ENCODE data around the gene SMARCD3. TPM values are rescaled to one million over a fixed set of nuclear protein-coding genes. Genes with fewer than 3 reads are reported as not detected.

SMARCD3 gene
- total RNA-seq, 1 experiment from 2014 or later, result 30.3 TPM

- Histone ChIP-seq H3K79me2 (ENCODE audit: insufficient read depth, low read length) (peaks cover 35% of the 10 kb centered on the region), H3K9me2 (ENCODE audit: insufficient read depth) (no peaks in the 10 kb centered on the region), H3K9me3 (ENCODE audit: control insufficient read depth in 1 of 2, insufficient read depth in 1 of 2, low read depth in 1 of 2, low read length in 2 of 2) (no peaks in the 10 kb centered on the region), H3K27me3 (ENCODE audit: insufficient read depth, low read length) (no peaks in the 10 kb centered on the region), H2AFZ (ENCODE audit: low read depth, low read length, poor library complexity, severe bottlenecking) (no peak overlapping the region), H3K27ac (ENCODE audit: low read depth, low read length) (peak overlapping the region; percentile 66; the same call in 1 of the 2 replicates), H3K9ac (ENCODE audit: low read length) (peak overlapping the region; percentile 90), H3K4me3 (replicated peaks in 1 of 2; ENCODE audit: low read depth in 1 of 2, low read length in 2 of 2) (peak overlapping the region; percentile 76 to 83), H3K36me3 (ENCODE audit: control insufficient read depth in 1 of 2, insufficient read depth in 2 of 2, low read length in 2 of 2) (peaks cover 9 to 22% of the 10 kb centered on the region in 2 experiments; a peak in 3 of 4 replicates), H3K4me2 (ENCODE audit: low read length) (peak overlapping the region; percentile 88), H4K20me1 (ENCODE audit: insufficient read depth) (no peaks in the 10 kb centered on the region), H3K4me1 (ENCODE audit: control insufficient read depth in 1 of 2, insufficient read depth in 2 of 2, low read length in 2 of 2) (peaks cover 14 to 29% of the 10 kb centered on the region in 2 experiments)
- CTCF ChIA-PET, result interaction anchor here (0.7 to 1.3 kb wide), 3 partner anchors 15 to 92 kb away, joined by 3 to 12 read pairs (median 6); no protein-coding TSS in a partner anchor
- no TSS peak for BruUV-seq (replicated peaks)
- POLR2A ChIA-PET, result interaction anchor here (0.8 to 1.8 kb wide), 3 partner anchors 14 to 16 kb away, joined by 3 to 5 read pairs (median 4); no protein-coding TSS in a partner anchor
- RAD21 ChIA-PET (ENCODE audit: low non-redundant PET in 1 of 2, low total read pairs in 2 of 2, uncharacterized antibody in 2 of 2, unreplicated experiment in 2 of 2), result no interaction called here
- intact Hi-C loops (cut with micrococcal nuclease), result no loop called here
- ATAC-seq (no peak), DNase-seq (ENCODE audit: low read depth, low spot score) (no peak)
- TF ChIP-seq POLR2A (IDR thresholded peaks at IDR 0.05; ENCODE audit: borderline replicate concordance, extremely low read depth, insufficient read depth, insufficient read length) (no peak), ZBTB33 (IDR thresholded peaks at IDR 0.05; ENCODE audit: extremely low read depth, insufficient replicate concordance, low read length) (no peak), ZFX (IDR thresholded peaks at IDR 0.05) (no peak)
Observed at GRCh38 chr7:151228024-151228866, 20.2 kb downstream of the SMARCD3 start.
